Keratinocyte (primary cell): ENCODE measurements around the gene P2RX2.

Experiments used
- EZH2 ChIP-seq: IDR thresholded peaks from one replicate; pipeline ENCODE4 v1.6.1; 2012; ENCODE audit warnings: inconsistent platforms, mild to moderate bottlenecking, low read length, moderate library complexity
- TF ChIP-seq, protein P1 (sequence below), 3 experiments: IDR thresholded peaks in 1 of 3; conservative IDR thresholded peaks in 1 of 3; optimal IDR thresholded peaks in 1 of 3; 2 replicates in 2 of 3; 3 replicates in 1 of 3; pipeline versions ENCODE3 to v1.5.1; 2011; ENCODE audit warnings: low read length in 3 of 3, mild to moderate bottlenecking in 3 of 3, moderate library complexity in 2 of 3, control low read depth in 1 of 3, inconsistent platforms in 1 of 3; ENCODE audit not compliant: insufficient read depth in 2 of 3; ENCODE audit errors: extremely low read depth in 1 of 3

DNA sequence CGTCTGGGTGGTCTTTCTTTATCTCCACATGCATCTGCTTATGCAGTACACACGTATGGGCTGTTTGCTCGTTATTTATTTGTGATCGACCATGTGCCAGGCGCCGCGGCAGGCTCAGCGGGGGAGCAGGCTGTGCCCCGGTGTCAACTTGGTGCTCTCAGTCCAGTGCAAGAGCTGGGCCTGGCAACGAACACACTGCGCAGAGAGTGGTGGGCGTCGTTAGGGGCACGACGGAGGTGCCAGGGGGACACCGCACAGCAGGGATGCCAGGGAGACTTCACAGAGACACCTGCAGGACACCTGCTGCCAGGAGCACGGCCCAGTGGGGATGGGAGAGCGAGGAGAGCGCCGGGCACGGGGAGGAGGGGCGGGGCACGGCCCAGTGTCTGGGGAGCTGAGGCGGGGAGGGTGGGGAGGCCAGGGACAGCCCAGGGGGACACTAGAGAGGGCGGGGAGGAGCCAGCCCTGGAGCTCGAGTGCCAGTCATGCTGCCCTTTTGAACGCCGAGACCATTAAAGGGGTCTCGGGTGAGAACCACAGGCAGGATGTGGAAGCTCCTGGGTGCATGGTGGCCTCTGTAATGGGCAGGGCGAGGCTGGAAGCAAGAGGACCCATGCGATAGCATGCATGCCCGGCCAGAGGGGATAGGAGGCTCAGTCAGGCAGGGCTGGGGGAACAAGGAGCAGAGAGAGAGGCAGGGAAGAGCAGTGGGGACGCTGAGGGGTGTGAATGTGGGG lies 7.5 kb upstream of the P2RX2 start:
- TF ChIP-seq, protein P1, sequence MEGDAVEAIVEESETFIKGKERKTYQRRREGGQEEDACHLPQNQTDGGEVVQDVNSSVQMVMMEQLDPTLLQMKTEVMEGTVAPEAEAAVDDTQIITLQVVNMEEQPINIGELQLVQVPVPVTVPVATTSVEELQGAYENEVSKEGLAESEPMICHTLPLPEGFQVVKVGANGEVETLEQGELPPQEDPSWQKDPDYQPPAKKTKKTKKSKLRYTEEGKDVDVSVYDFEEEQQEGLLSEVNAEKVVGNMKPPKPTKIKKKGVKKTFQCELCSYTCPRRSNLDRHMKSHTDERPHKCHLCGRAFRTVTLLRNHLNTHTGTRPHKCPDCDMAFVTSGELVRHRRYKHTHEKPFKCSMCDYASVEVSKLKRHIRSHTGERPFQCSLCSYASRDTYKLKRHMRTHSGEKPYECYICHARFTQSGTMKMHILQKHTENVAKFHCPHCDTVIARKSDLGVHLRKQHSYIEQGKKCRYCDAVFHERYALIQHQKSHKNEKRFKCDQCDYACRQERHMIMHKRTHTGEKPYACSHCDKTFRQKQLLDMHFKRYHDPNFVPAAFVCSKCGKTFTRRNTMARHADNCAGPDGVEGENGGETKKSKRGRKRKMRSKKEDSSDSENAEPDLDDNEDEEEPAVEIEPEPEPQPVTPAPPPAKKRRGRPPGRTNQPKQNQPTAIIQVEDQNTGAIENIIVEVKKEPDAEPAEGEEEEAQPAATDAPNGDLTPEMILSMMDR (optimal IDR thresholded peaks at IDR 0.05 in 1 of 3, IDR thresholded peaks at IDR 0.05 in 1 of 3, conservative IDR thresholded peaks at IDR 0.05 in 1 of 3; ENCODE audit: extremely low read depth in 1 of 3, insufficient read depth in 2 of 3, low read length in 3 of 3): no peak
- no peak for TF ChIP-seq EZH2
